Measurements from ENCODE around the gene CCR5AS.

The CCR5AS gene

DNA sequence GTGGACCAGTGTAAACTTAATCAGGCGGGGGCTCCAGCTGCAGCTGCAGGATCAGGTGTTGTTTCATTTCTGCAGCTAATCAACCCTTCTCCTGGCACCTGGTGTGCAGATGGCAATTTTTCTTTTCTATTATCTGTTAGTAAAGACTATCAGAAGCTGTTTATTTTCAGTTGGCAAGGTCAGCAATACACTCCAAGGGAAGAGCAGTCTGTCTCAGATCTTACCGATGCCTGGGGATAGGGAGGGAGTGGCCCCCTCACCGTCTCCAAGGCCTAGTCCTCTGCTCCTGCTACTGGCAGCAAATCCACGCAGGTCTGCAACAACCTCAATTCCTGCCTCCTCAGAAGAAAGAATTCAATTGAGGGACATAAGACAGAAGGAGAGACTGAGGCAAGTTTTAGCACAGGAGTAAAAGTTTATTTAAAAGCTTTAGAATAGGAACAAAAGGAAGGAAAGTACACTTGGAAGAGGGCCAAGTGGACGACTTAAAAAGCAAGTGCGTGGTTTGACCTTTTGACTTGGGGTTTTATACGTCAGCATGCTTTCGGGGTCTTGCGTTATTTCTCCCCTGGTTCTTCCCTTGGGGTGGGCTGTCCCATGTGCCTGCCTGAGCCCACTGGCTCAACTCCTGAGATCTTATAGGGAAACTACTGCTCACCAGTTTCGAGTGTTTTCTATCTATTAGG lies 9.4 kb upstream of the CCR5AS start (continued):
- no peak for TF ChIP-seq CTCF (IDR thresholded peaks at IDR 0.05; ENCODE audit: poor library complexity, severe bottlenecking)

- no peaks in the 10 kb centered on the region for H3K36me3 ChIP-seq (ENCODE audit: insufficient read depth, low read length)
- H3K9me3 ChIP-seq (ENCODE audit: low read length), result no peaks in the 10 kb centered on the region
- H3K27me3 ChIP-seq (ENCODE audit: insufficient read depth, low read depth, low read length), result no peaks in the 10 kb centered on the region
- H3K4me3 ChIP-seq (ENCODE audit: low read length), result no peak overlapping the region
- H3K9ac ChIP-seq (ENCODE audit: low read length), result no peak overlapping the region
- no peaks in the 10 kb centered on the region for H3F3A ChIP-seq (ENCODE audit: insufficient read depth, low read length, poor library complexity, severe bottlenecking)
- no peaks in the 10 kb centered on the region for H4K20me1 ChIP-seq (ENCODE audit: insufficient read depth)
- H3K4me2 ChIP-seq (ENCODE audit: low read length), result no peak overlapping the region
- no peak for TF ChIP-seq CTCF (IDR thresholded peaks at IDR 0.05; ENCODE audit: poor library complexity, severe bottlenecking)
- TF ChIP-seq POLR2AphosphoS5 (IDR thresholded peaks at IDR 0.05), result no peak
- TF ChIP-seq EP300 (conservative IDR thresholded peaks at IDR 0.05; ENCODE audit: poor library complexity, severe bottlenecking), result no peak
- no peak for TF ChIP-seq RAD21 (conservative IDR thresholded peaks at IDR 0.05)
- TF ChIP-seq SMC3 (conservative IDR thresholded peaks at IDR 0.05; ENCODE audit: poor library complexity), result no peak
- TF ChIP-seq EZH2 (IDR thresholded peaks at IDR 0.05; ENCODE audit: borderline replicate concordance, insufficient read depth, low read length, poor library complexity, severe bottlenecking), result no peak
- no peak for TF ChIP-seq TAF1 (IDR thresholded peaks at IDR 0.05; ENCODE audit: low read depth)
- TF ChIP-seq REST (IDR thresholded peaks at IDR 0.05; ENCODE audit: borderline replicate concordance), result no peak
- TF ChIP-seq MXI1 (conservative IDR thresholded peaks at IDR 0.05; ENCODE audit: poor library complexity, severe bottlenecking), result no peak
- H3K79me2 ChIP-seq (replicated peaks; ENCODE audit: insufficient read depth, low read length), result no peaks in the 10 kb centered on the region
- H3K27ac ChIP-seq (ENCODE audit: low read length), result no peak overlapping the region
- no peaks in the 10 kb centered on the region for H3K9me2 ChIP-seq (ENCODE audit: insufficient read depth, low read length)
- H2AFZ ChIP-seq (ENCODE audit: low read depth, low read length), result no peak overlapping the region
Measured at GRCh38 chr3:46414739-46415138, 7.9 kb upstream of the CCR5AS start.
